ENCODE data around the gene MCC.

GRCh38 chr5:113338628-113339027 is 149.6 kb downstream of the MCC start:
- TF ChIP-seq CTCF (IDR thresholded peaks at IDR 0.05 in 4 of 5, conservative IDR thresholded peaks at IDR 0.05 in 1 of 5), result no peak
- TF ChIP-seq POLR2A (IDR thresholded peaks at IDR 0.05), result no peak
